WI38 (cell line): ENCODE results near the gene LRCH3.

Source experiments
- H3K4me3 ChIP-seq: 2 replicates; pipeline ENCODE4 v1.5.1; 2011; ENCODE audit warnings: low read depth, mild to moderate bottlenecking, control low read depth, low read length
- CTCF ChIP-seq: IDR thresholded peaks from 2 replicates; pipeline ENCODE4 v1.5.1; 2012; ENCODE audit warnings: low read depth, mild to moderate bottlenecking, control low read depth, low read length

The LRCH3 gene

DNA sequence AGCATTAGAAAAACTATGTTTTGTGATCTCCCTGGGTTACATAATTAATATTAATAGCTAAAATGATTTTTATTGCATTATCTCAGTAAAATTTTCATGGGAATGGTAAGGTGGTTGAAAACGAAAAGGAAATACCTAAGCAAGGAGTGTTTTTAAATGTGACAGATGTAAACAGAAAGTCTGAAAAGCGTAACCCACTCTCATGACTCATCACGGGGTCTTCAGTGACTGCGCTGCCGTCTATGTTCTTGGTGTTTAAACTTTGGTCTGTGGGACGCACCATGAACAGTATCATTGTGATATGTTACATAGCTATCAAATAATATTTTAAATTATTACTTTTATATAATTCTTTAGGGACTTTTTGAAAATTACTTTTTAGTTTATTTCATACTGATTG lies 19.8 kb downstream of the LRCH3 start:
- no peak overlapping the region for H3K4me3 ChIP-seq
- no peak for TF ChIP-seq CTCF

- TF ChIP-seq CTCF: no peak
- H3K4me3 ChIP-seq: no peak overlapping the region
Measured at GRCh38 chr3:197811343-197811742, 20.3 kb downstream of the LRCH3 start.

DNA sequence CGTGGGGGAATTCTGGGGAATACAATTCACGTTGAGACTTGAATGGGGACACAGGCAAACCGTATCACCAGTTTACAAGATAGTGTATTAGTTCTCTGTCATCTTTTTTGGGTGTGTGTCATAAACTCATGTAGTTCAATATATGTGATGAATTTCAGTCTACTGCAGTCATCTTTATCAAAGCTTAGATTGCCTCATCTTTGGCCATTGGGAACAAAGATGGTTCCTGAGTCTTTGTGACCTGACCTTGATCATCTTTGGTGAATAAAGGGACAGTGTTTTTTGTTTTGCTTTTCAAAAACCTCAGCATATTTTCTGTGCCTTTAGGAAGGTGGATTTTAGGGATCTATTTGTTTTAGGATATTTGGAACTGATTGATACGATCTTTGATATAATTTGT lies 23.3 kb downstream of the LRCH3 start:
- TF ChIP-seq CTCF: no peak
- no peak overlapping the region for H3K4me3 ChIP-seq

GRCh38 chr3:197820550-197821335 lies 29.7 kb downstream of the LRCH3 start:
- no peak for TF ChIP-seq CTCF
- no peak overlapping the region for H3K4me3 ChIP-seq

- TF ChIP-seq CTCF: no peak
- no peak overlapping the region for H3K4me3 ChIP-seq
Measured at GRCh38 chr3:197829397-197830045, 38.5 kb downstream of the LRCH3 start.

- TF ChIP-seq CTCF: no peak
- H3K4me3 ChIP-seq: no peak overlapping the region
Measured at GRCh38 chr3:197830308-197830966, 39.4 kb downstream of the LRCH3 start.

DNA sequence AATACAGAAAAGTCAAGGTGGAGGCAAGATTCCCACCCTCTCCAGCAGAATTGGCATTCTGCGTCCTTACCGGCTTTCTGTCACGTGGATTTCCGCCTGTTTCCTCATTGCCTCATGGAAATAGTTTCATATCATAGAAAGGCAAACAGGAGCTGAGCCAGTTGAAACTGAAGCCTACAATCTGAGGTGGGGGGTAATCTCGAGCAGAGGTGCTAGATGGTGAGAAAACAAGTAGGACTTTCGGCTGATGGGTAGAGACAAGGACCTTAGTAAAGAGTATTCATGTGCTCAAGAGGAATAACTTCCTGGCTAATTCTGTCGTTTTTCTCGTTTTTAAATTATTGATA lies 39.9 kb downstream of the LRCH3 start:
- no peak overlapping the region for H3K4me3 ChIP-seq

More for the DNA sequence above, 39.9 kb downstream of the LRCH3 start:
- TF ChIP-seq CTCF: no peak
